D721Med (cell line): ENCODE measurements around the gene DYNLT5.

Experiments
- DNase-seq: peaks from one replicate; pipeline ENCODE4 v3.0.0; 2011; ENCODE audit warnings: low spot score; ENCODE audit not compliant: insufficient read length
- FAIRE-seq: peaks from 2 replicates; lab custom pipeline; 2011; peaks lifted over from hg19 to GRCh38; lab: Jason Lieb, UNC
- CTCF ChIP-seq: IDR thresholded peaks from 2 replicates; pipeline ENCODE4 v1.5.1; 2012; ENCODE audit warnings: mild to moderate bottlenecking, control low read depth; ENCODE audit not compliant: insufficient read depth; ENCODE audit errors: missing control alignments

DYNLT5 gene

GRCh38 chr1:66764994-66765578 lies 12.8 kb downstream of the DYNLT5 start:
- FAIRE-seq (peak; percentile 80), DNase-seq (peak; percentile 19)
- peak; percentile 84 for TF ChIP-seq CTCF

- DNase-seq, result no peak
- TF ChIP-seq CTCF, result no peak
- FAIRE-seq, result no peak
Observed at GRCh38 chr1:66767626-66768025, 15.4 kb downstream of the DYNLT5 start.

- DNase-seq (no peak), FAIRE-seq (no peak)
- TF ChIP-seq CTCF, result no peak
Observed at GRCh38 chr1:66768965-66769364, 16.7 kb downstream of the DYNLT5 start.

DNA sequence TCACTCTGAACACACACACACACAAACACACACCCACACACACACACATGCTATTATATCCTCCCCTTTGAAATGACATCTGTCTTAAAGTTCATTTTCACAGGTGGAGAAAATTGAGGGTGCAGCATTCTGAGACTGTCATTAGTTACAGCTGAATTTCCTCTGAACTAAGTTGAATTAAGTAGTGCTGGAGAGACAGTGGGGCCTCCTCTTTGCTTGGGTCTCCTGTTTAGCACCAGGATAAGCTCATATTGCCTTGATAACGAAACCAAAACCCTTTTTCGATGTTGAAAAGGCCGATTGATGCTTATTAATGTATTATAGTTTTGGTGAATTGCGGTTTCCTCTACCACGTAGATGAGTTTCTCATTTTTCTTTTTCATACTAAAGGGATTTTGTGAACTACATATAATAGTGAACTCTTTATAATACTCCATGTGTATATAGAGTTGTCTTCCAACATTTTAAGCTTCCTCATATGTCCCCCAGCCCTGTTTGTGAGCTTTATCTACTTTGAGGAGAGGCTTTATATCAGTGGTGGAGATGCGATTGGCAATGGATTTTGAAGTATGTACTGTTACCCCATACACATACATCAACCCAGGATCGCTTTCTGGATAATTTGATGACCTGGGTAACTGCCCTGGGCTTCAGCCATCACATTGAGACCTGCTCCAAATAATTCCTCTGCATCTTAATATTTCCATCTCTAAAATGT lies 17.4 kb downstream of the DYNLT5 start:
- DNase-seq (no peak), FAIRE-seq (no peak)
- TF ChIP-seq CTCF, result no peak

DNA sequence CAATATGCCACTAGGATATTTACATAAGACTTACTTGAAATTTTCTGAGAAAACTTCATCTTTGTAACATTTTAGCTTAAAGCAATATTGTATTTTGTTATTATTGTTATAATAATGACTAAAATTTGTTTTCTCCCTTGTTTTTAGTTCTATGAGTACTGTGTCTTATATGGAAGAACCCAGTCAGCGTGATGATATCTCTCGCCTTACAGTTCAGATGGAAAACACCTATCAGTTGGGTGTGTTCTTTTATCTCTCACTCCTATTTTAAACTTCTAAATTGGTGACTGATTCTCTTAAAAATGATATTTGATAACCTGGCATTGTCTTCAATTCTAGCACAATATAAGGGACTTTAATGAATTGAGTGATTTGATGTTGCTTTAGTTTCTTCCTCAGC lies 18.0 kb downstream of the DYNLT5 start:
- FAIRE-seq (no peak), DNase-seq (no peak)
- TF ChIP-seq CTCF, result no peak

DNA sequence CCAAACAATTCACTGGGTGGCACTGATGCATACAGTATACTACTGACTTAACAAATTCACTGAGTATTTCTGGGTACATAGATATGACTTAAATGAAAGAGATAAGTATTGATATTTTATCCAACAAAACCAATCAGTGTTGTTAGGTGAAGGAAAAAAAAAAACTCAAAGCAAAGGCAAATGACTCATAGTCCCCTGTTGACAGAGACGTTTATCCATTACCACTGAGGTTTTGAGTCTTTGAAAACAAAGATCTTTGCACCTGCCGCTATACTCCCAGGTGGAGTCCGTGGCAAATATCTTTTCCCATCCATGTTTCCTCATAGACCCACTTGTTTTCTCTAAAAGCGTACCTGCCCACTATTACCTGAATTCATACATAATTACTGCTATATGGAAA lies 18.4 kb downstream of the DYNLT5 start:
- FAIRE-seq (no peak), DNase-seq (no peak)
- no peak for TF ChIP-seq CTCF

GRCh38 chr1:66773227-66773626 lies 21.0 kb downstream of the DYNLT5 start:
- no peak for TF ChIP-seq CTCF
- FAIRE-seq (no peak), DNase-seq (no peak)
